Measurements from ENCODE around the gene PDGFD. TPM values are rescaled to one million over a fixed set of nuclear protein-coding genes. Genes with fewer than 3 reads are reported as not detected.
A peak's percentile ranks its signal among the peaks of the same experiment; 100 is the strongest.

PDGFD gene
- total RNA-seq, 6 experiments from 2014 or later: 0.37 to 0.69 (median 0.42) TPM

GRCh38 chr11:103949781-103950180 is 214.2 kb downstream of the PDGFD start:
- Mint-ChIP-seq H3K27ac (no peak overlapping the region), H3K4me3 (no peak overlapping the region), H3K36me3 (ENCODE audit: low read depth) (no peaks in the 10 kb centered on the region), H3K9me3 (no peaks in the 10 kb centered on the region), H3K27me3 (ENCODE audit: insufficient read depth) (no peaks in the 10 kb centered on the region), H3K4me1 (ENCODE audit: low read depth) (peaks cover 21% of the 10 kb centered on the region)
- TF ChIP-seq CTCF (IDR thresholded peaks at IDR 0.05): no peak
- DNase-seq: no peak

GRCh38 chr11:103948187-103948763 is 215.7 kb downstream of the PDGFD start:
- no peaks in the 10 kb centered on the region for H3K9me3 Mint-ChIP-seq
- no peak overlapping the region for H3K27ac Mint-ChIP-seq
- H3K27me3 Mint-ChIP-seq (ENCODE audit: insufficient read depth): no peaks in the 10 kb centered on the region
- no peak overlapping the region for H3K4me3 Mint-ChIP-seq
- DNase-seq: no peak
- peaks cover 21% of the 10 kb centered on the region for H3K4me1 Mint-ChIP-seq (ENCODE audit: low read depth)
- no peaks in the 10 kb centered on the region for H3K36me3 Mint-ChIP-seq (ENCODE audit: low read depth)
- no peak for TF ChIP-seq CTCF (IDR thresholded peaks at IDR 0.05)

GRCh38 chr11:103947546-103947919 is 216.4 kb downstream of the PDGFD start:
- no peaks in the 10 kb centered on the region for H3K9me3 Mint-ChIP-seq
- peaks cover 25% of the 10 kb centered on the region for H3K4me1 Mint-ChIP-seq (ENCODE audit: low read depth)
- H3K4me3 Mint-ChIP-seq: no peak overlapping the region
- no peaks in the 10 kb centered on the region for H3K36me3 Mint-ChIP-seq (ENCODE audit: low read depth)
- H3K27ac Mint-ChIP-seq: no peak overlapping the region
- DNase-seq: peak; percentile 46
- H3K27me3 Mint-ChIP-seq (ENCODE audit: insufficient read depth): no peaks in the 10 kb centered on the region
- TF ChIP-seq CTCF (IDR thresholded peaks at IDR 0.05): no peak

GRCh38 chr11:103946793-103947545 is 217.0 kb downstream of the PDGFD start:
- H3K4me1 Mint-ChIP-seq (ENCODE audit: low read depth): peaks cover 30% of the 10 kb centered on the region
- H3K36me3 Mint-ChIP-seq (ENCODE audit: low read depth): no peaks in the 10 kb centered on the region
- no peak for TF ChIP-seq CTCF (IDR thresholded peaks at IDR 0.05)
- no peak overlapping the region for H3K27ac Mint-ChIP-seq
- H3K9me3 Mint-ChIP-seq: no peaks in the 10 kb centered on the region
- no peak for DNase-seq
- H3K4me3 Mint-ChIP-seq: no peak overlapping the region
- no peaks in the 10 kb centered on the region for H3K27me3 Mint-ChIP-seq (ENCODE audit: insufficient read depth)

- DNase-seq: no peak
- Mint-ChIP-seq H3K27me3 (ENCODE audit: insufficient read depth) (no peaks in the 10 kb centered on the region), H3K36me3 (ENCODE audit: low read depth) (no peaks in the 10 kb centered on the region), H3K4me3 (no peak overlapping the region), H3K9me3 (no peaks in the 10 kb centered on the region), H3K27ac (no peak overlapping the region), H3K4me1 (ENCODE audit: low read depth) (peaks cover 50% of the 10 kb centered on the region)
- TF ChIP-seq CTCF (IDR thresholded peaks at IDR 0.05): no peak
Observed at GRCh38 chr11:103944251-103944940, 219.6 kb downstream of the PDGFD start.

Measured in HFFc6 (cell line).